ENCODE results near the gene TMCO6. TPM values are rescaled to one million over a fixed set of nuclear protein-coding genes. Genes with fewer than 3 reads are reported as not detected.

Gene TMCO6
- total RNA-seq, 2 experiments from 2014 or later = 36.5 to 36.6 TPM

Small RNAs within 50 kb of the gene (microRNA-seq; reads per million reads assigned to microRNA genes)
- 2.1 reads per million for gene MIR3655 (ENCODE audit: borderline replicate concordance)

Other genes starting within 250 kb of the TMCO6 start
- gene ANKHD1, start 237.6 kb upstream of the TMCO6 start, total RNA-seq = 10 to 100 TPM; 77.1 to 93.5 TPM
- gene EIF4EBP3, start 91.8 kb upstream of the TMCO6 start, total RNA-seq = 10 to 100 TPM; 15.8 to 17.3 TPM
- 10 to 100 TPM; 33.2 to 47.3 TPM for gene SRA1, start 82.0 kb upstream of the TMCO6 start, total RNA-seq
- 10 to 100 TPM; 12.8 to 19.0 TPM for gene APBB3, start 74.9 kb upstream of the TMCO6 start, total RNA-seq
- gene SLC35A4, start 74.6 kb upstream of the TMCO6 start, total RNA-seq = 10 to 100 TPM; 61.8 to 65.4 TPM
- gene CD14, start 6.3 kb upstream of the TMCO6 start, total RNA-seq = under 1 TPM; 0.26 to 0.43 TPM
- gene NDUFA2, start 8.2 kb downstream of the TMCO6 start, total RNA-seq = 10 to 100 TPM; 48.5 to 62.0 TPM
- 100 to 1,000 TPM in 1 of 2 experiments, 10 to 100 TPM in 1; 97.1 to 187 TPM for gene IK, start 8.4 kb downstream of the TMCO6 start, total RNA-seq
- gene WDR55, start 25.5 kb downstream of the TMCO6 start, total RNA-seq = 10 to 100 TPM; 25.9 to 31.7 TPM
- 1 to 10 TPM; 2.1 to 3.0 TPM for gene DND1, start 34.1 kb downstream of the TMCO6 start, total RNA-seq
- 10 to 100 TPM; 83.3 to 91.0 TPM for gene HARS1, start 51.9 kb downstream of the TMCO6 start, total RNA-seq
- gene HARS2, start 52.0 kb downstream of the TMCO6 start, total RNA-seq = 10 to 100 TPM; 20.9 to 28.1 TPM
- 10 to 100 TPM; 49.9 to 55.3 TPM for gene ZMAT2, start 61.0 kb downstream of the TMCO6 start, total RNA-seq
- not detected for gene PCDHA1, start 146.7 kb downstream of the TMCO6 start, total RNA-seq
- gene PCDHA2, start 155.4 kb downstream of the TMCO6 start, total RNA-seq = not detected
- not detected for gene PCDHA3, start 161.6 kb downstream of the TMCO6 start, total RNA-seq
- gene PCDHA4, start 167.6 kb downstream of the TMCO6 start, total RNA-seq = not detected
- not detected for gene PCDHA5, start 182.2 kb downstream of the TMCO6 start, total RNA-seq
- gene PCDHA6, start 188.5 kb downstream of the TMCO6 start, total RNA-seq = not detected
- gene PCDHA7, start 194.8 kb downstream of the TMCO6 start, total RNA-seq = not detected
- gene PCDHA8, start 201.7 kb downstream of the TMCO6 start, total RNA-seq = not detected
- gene PCDHA9, start 208.9 kb downstream of the TMCO6 start, total RNA-seq = not detected
- gene PCDHA10, start 216.4 kb downstream of the TMCO6 start, total RNA-seq = not detected
- not detected for gene PCDHA11, start 229.5 kb downstream of the TMCO6 start, total RNA-seq
- gene PCDHA12, start 235.9 kb downstream of the TMCO6 start, total RNA-seq = not detected
- not detected for gene PCDHA13, start 242.7 kb downstream of the TMCO6 start, total RNA-seq

All from activated CD4-positive, alpha-beta T cell treated with anti-CD3 and anti-CD28 coated beads for 36 hours (primary cell).